ENCODE results near the gene NT5E. TPM values are rescaled to one million over a fixed set of nuclear protein-coding genes. Genes with fewer than 3 reads are reported as not detected.

NT5E gene
- polyA plus RNA-seq, 1 of the 3 experiments (the other 2 are of a cell fraction), result 443 TPM

GRCh38 chr6:85544776-85545175, 94.9 kb downstream of the NT5E start:
- no peaks in the 10 kb centered on the region for H3K27me3 ChIP-seq (ENCODE audit: insufficient read depth)
- peaks cover 15% of the 10 kb centered on the region for H3F3A ChIP-seq (replicated peaks; ENCODE audit: insufficient read depth)
- no peak overlapping the region for H2AFZ ChIP-seq (ENCODE audit: low read depth)
- no peaks in the 10 kb centered on the region for H3K9me3 ChIP-seq
- CTCF ChIA-PET, result interaction anchor here (0.7 kb wide), 1 partner anchor 47 kb away, joined by 3 read pairs; no protein-coding TSS in a partner anchor
- no peak overlapping the region for H3K27ac ChIP-seq (ENCODE audit: low read depth in 2 of 2, low read length in 1 of 2)
- no peaks in the 10 kb centered on the region for H3K4me1 ChIP-seq (ENCODE audit: control insufficient read depth in 1 of 2, insufficient read depth in 2 of 2, low read depth in 1 of 2, low read length in 1 of 2)
- H3K4me3 ChIP-seq (ENCODE audit: low read depth in 2 of 2, low read length in 1 of 2), result no peak overlapping the region
- no peak for TF ChIP-seq ZBTB33 (IDR thresholded peaks at IDR 0.05; ENCODE audit: borderline replicate concordance, low read depth)
- TF ChIP-seq JUND (IDR thresholded peaks at IDR 0.05), result peak; percentile 8; the same call in 1 of the 2 replicates
- H4K20me1 ChIP-seq (ENCODE audit: insufficient read depth), result no peaks in the 10 kb centered on the region
- POLR2A ChIA-PET, result no interaction called here
- WGBS (ENCODE audit: low lambda C conversion rate), result 100% methylated on average over 1 of the region's 1 CpG
- no peak overlapping the region for H3K4me2 ChIP-seq
- no peaks in the 10 kb centered on the region for H3K9me2 ChIP-seq
- H3K79me2 ChIP-seq (ENCODE audit: insufficient read depth), result no peaks in the 10 kb centered on the region
- H3K9ac ChIP-seq, result no peak overlapping the region
- peaks cover 44 to 67% of the 10 kb centered on the region in 2 experiments for H3K36me3 ChIP-seq (replicated peaks in 1 of 2; ENCODE audit: control insufficient read depth in 1 of 2, insufficient read depth in 2 of 2, low read length in 1 of 2)
- no peak for DNase-seq

Other genes with a start within 250 kb of the NT5E start
- 40.4 and 53.9 TPM in 2 replicates for gene SNX14, start 143.8 kb downstream of the NT5E start, polyA plus RNA-seq (2012; rRNA removed)
- 15.9 and 17.8 TPM in 2 replicates for gene SYNCRIP, start 192.8 kb downstream of the NT5E start, polyA plus RNA-seq (2012; rRNA removed)